A673 (cell line): Measurements from ENCODE around the gene SPNS3. TPM values are rescaled to one million over a fixed set of nuclear protein-coding genes. Genes with fewer than 3 reads are reported as not detected.

ENCODE experiments used
- BruUV-seq: library from RNA; stranded (reverse); fragments of 400-500 nt; replicated peaks from 2 replicates; lab custom pipeline; 2021; lab: Mats Ljungman, UMichigan
- CTCF ChIA-PET: fragments of 300-600 bp; sonication (Branson Sonifier 250); formaldehyde crosslinking; loops from one replicate; lab custom pipeline; 2022; ENCODE audit warnings: antibody characterized with exemption; lab: Charles Lee
- POLR2A ChIA-PET: fragments of 300-600 bp; sonication (Branson Sonifier 250); formaldehyde crosslinking; loops from one replicate; lab custom pipeline; 2022; ENCODE audit warnings: antibody characterized with exemption; ENCODE audit not compliant: low non-redundant PET; lab: Charles Lee
- DNase-seq: peaks from one replicate; pipeline ENCODE4 v3.0.0-alpha.2; 2015; ENCODE audit warnings: low spot score
- H3K27ac ChIP-seq: fragments of 200-600 bp; sonication (generic); 2 replicates; pipeline ENCODE4 v1.5.1; 2016; ENCODE audit warnings: mixed run types, low read depth, mild to moderate bottlenecking, mixed read lengths, antibody characterized with exemption, low read length; ENCODE audit not compliant: poor library complexity, severe bottlenecking
- H3K27me3 ChIP-seq: fragments of 200-600 bp; sonication (generic); replicated peaks from 2 replicates; pipeline ENCODE4 v1.6.1; 2017; ENCODE audit warnings: mixed run types, low read depth, mild to moderate bottlenecking, mixed read lengths, antibody characterized with exemption, low read length; ENCODE audit not compliant: insufficient read depth, poor library complexity
- H3K36me3 ChIP-seq: fragments of 200-600 bp; sonication (generic); 2 replicates; pipeline ENCODE4 v1.6.1; 2016; ENCODE audit warnings: mixed run types, mild to moderate bottlenecking, mixed read lengths, antibody characterized with exemption, low read length; ENCODE audit not compliant: insufficient read depth, poor library complexity, severe bottlenecking
- H3K4me1 ChIP-seq: fragments of 200-600 bp; sonication (generic); 2 replicates; pipeline ENCODE4 v1.6.1; 2017; ENCODE audit warnings: mixed run types, mild to moderate bottlenecking, mixed read lengths, antibody characterized with exemption, low read length; ENCODE audit not compliant: insufficient read depth, poor library complexity, severe bottlenecking
- H3K4me3 ChIP-seq: fragments of 200-600 bp; sonication (generic); 2 replicates; pipeline ENCODE4 v1.5.1; 2016; ENCODE audit warnings: low read depth, mixed run types, mild to moderate bottlenecking, mixed read lengths, low read length; ENCODE audit not compliant: poor library complexity, severe bottlenecking
- H3K9me3 ChIP-seq: fragments of 200-600 bp; sonication (generic); 2 replicates; pipeline ENCODE4 v1.6.1; 2016; ENCODE audit warnings: mixed run types, low read depth, mild to moderate bottlenecking, mixed read lengths, antibody characterized with exemption, low read length; ENCODE audit not compliant: poor library complexity, severe bottlenecking
- CTCF ChIP-seq: fragments of 300-800, 200-600 bp; sonication (generic); conservative IDR thresholded peaks from 2 replicates; pipeline ENCODE4 v1.5.1; 2017; ENCODE audit warnings: low read depth, mild to moderate bottlenecking, antibody characterized with exemption, low read length, moderate library complexity, mixed read lengths
- EZH2 ChIP-seq: fragments of 200-600 bp; sonication (generic); IDR thresholded peaks from 2 replicates; pipeline ENCODE4 v1.6.1; 2017; ENCODE audit warnings: borderline replicate concordance, low read depth, mild to moderate bottlenecking, mixed read lengths, antibody characterized with exemption, low read length; ENCODE audit not compliant: poor library complexity, severe bottlenecking
- intact Hi-C: fragments of 100-400 bp; cut with micrococcal nuclease; formaldehyde crosslinking; loops from one replicate; pipeline ENCODE4 v1.10.0; 2022; ENCODE audit not compliant: unreplicated experiment
- total RNA-seq: library from RNA; stranded (reverse); gene quantifications from 2 replicates; pipeline ENCODE4 v1.2.3, GENCODE V29; 2021

SPNS3 gene
- total RNA-seq, 1 experiment from 2014 or later: not detected

- no peak for DNase-seq
- no peak overlapping the region for H3K27ac ChIP-seq
- no TSS peak for BruUV-seq
- CTCF ChIA-PET: no interaction called here
- intact Hi-C loops: no loop called here
- no peaks in the 10 kb centered on the region for H3K36me3 ChIP-seq
- POLR2A ChIA-PET: no interaction called here
- peaks cover 10% of the 10 kb centered on the region for H3K27me3 ChIP-seq
- TF ChIP-seq EZH2: no peak
- no peak for TF ChIP-seq CTCF
- no peak overlapping the region for H3K4me3 ChIP-seq
- H3K4me1 ChIP-seq: no peaks in the 10 kb centered on the region
- no peaks in the 10 kb centered on the region for H3K9me3 ChIP-seq
Observed at GRCh38 chr17:4506175-4506813, 72.6 kb downstream of the SPNS3 start.

GRCh38 chr17:4506892-4507291 lies 73.2 kb downstream of the SPNS3 start:
- CTCF ChIA-PET: no interaction called here

GRCh38 chr17:4507361-4508111 lies 73.8 kb downstream of the SPNS3 start:
- Histone ChIP-seq H3K4me1 (no peaks in the 10 kb centered on the region), H3K4me3 (no peak overlapping the region), H3K27me3 (no peaks in the 10 kb centered on the region), H3K36me3 (no peaks in the 10 kb centered on the region), H3K9me3 (no peaks in the 10 kb centered on the region), H3K27ac (no peak overlapping the region)
- no TSS peak for BruUV-seq
- DNase-seq: no peak
- POLR2A ChIA-PET: no interaction called here
- TF ChIP-seq EZH2 (no peak), CTCF (no peak)
- intact Hi-C loops: no loop called here
- CTCF ChIA-PET: no interaction called here

More at GRCh38 chr17:4506892-4507291, 73.2 kb downstream of the SPNS3 start:
- Histone ChIP-seq H3K27me3 (peaks cover 4% of the 10 kb centered on the region), H3K27ac (no peak overlapping the region), H3K9me3 (no peaks in the 10 kb centered on the region), H3K36me3 (no peaks in the 10 kb centered on the region), H3K4me3 (no peak overlapping the region), H3K4me1 (no peaks in the 10 kb centered on the region)
- DNase-seq: no peak
- BruUV-seq: no TSS peak
- intact Hi-C loops: no loop called here
- POLR2A ChIA-PET: no interaction called here
- TF ChIP-seq EZH2 (no peak), CTCF (no peak)
